ENCODE data around the gene IQGAP2.
"Not testable (repeated sequence)": the region's sequence is repeated elsewhere in the genome, so short reads cannot be mapped to it uniquely, and the experiment has no call there.

Gene IQGAP2

DNA sequence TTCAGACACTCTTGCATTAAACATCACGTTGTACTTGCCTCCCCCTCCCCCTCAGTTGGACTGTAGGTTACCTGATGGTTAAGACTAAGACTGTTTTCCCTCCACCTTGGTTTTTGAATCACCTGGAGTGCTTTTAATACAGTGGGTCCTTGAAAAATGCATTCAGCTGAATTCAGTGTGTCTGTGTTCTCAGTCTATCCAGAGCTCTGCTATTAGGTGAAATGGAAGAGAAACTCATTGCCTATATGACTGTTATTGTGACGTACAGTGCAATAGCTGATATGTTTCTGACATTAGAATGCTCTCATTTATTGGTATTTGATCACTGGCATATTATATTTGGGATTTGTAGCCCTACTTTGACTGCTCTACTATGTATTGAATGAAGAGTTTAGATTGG, 111.6 kb downstream of the IQGAP2 start:
- H3K9me3 ChIP-seq (ENCODE audit: control insufficient read depth in 5 of 5, low read length in 5 of 5) = no peaks in the 10 kb centered on the region
- no peak overlapping the region for H3K4me3 ChIP-seq (ENCODE audit: low read depth in 1 of 5, low read length in 5 of 5)

DNA sequence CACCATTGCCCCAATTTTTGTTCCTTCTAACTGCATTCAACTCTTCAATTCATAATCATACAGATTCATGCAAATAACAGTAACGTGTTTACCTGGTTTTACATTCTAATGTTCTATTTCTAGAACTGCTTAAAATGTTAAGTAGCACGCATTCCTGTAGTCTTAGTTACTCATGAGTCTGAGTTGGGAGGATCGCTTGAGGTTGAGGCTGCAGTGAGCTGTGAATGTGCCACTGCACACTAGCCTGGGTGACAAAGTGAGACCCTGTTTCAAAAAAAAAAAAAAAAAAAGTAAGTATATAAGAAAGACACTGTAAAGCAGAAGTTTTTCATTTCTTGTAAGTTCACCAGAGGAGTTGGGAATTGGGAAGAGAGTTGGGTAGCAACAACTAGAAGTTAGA, 114.2 kb downstream of the IQGAP2 start:
- no peaks in the 10 kb centered on the region for H3K36me3 ChIP-seq (ENCODE audit: control insufficient read depth in 5 of 5, insufficient read depth in 5 of 5, low read length in 5 of 5)
- H3K9ac ChIP-seq (ENCODE audit: low read length in 5 of 5) = no peak overlapping the region
- H3K27ac ChIP-seq (ENCODE audit: low read depth, low read length) = no peak overlapping the region
- H3K4me3 ChIP-seq (ENCODE audit: low read depth in 1 of 5, low read length in 5 of 5) = no peak overlapping the region
- H3K27me3 ChIP-seq (ENCODE audit: control insufficient read depth in 5 of 5, insufficient read depth in 4 of 5, low read length in 5 of 5) = no peaks in the 10 kb centered on the region
- H3K4me1 ChIP-seq (ENCODE audit: control insufficient read depth in 5 of 5, insufficient read depth in 5 of 5, low read length in 5 of 5) = peaks cover 0 to 10% (median 0%) of the 10 kb centered on the region in 5 donors
- no peaks in the 10 kb centered on the region for H3K9me3 ChIP-seq (ENCODE audit: control insufficient read depth in 5 of 5, low read length in 5 of 5)

More for the DNA sequence above, 111.6 kb downstream of the IQGAP2 start:
- Histone ChIP-seq H3K27me3 (ENCODE audit: control insufficient read depth in 5 of 5, insufficient read depth in 4 of 5, low read length in 5 of 5) (no peaks in the 10 kb centered on the region), H3K36me3 (ENCODE audit: control insufficient read depth in 5 of 5, insufficient read depth in 5 of 5, low read length in 5 of 5) (no peaks in the 10 kb centered on the region), H3K27ac (ENCODE audit: low read depth, low read length) (no peak overlapping the region), H3K9ac (ENCODE audit: low read length in 5 of 5) (no peak overlapping the region), H3K4me1 (ENCODE audit: control insufficient read depth in 5 of 5, insufficient read depth in 5 of 5, low read length in 5 of 5) (no peaks in the 10 kb centered on the region)

DNA sequence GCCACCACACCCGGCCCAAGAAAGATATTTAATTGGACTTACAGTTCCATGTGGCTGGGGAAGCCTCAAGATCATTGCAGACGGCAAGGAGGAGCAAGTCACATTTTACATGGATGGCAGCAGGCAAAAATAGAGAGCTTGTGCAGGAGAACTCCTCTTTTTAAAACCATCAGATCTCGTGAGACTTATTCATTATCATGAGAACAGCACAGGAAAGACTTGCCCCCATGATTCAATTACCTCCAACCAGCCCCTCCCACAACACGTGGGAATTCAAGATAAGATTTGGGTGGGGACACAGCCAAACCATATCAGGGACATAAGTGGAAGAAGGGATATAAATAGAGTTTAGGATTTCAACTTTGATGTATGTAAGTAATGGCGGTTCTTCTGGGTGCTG, 115.2 kb downstream of the IQGAP2 start:
- H3K27me3 ChIP-seq (ENCODE audit: control insufficient read depth in 5 of 5, insufficient read depth in 4 of 5, low read length in 5 of 5) = not testable (repeated sequence)

DNA sequence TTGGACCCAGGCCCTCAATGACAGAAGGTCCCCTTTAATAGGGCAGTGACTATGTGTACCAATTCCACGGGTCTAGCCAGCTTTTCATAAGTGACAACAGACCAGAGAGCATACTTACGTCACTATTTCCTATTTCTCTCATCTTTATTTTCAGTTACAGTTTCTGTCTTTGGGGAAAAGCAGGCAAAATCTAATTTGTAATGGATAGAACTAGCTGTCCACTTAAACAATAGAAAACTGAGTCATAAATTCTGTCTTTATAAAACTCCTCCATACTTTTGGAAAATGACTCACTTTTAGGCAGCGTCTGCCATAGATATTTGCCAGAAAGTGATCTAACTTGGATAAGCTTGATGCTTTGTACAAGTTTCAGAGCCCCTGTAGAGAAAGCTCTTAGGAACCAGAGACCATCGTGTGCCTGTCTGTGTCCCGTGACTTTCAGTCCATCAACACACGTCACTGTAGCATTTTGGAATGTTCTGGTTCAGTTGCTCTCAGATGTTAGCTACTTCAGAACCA, 118.2 kb downstream of the IQGAP2 start:
- H3K9me3 ChIP-seq (ENCODE audit: control insufficient read depth in 5 of 5, low read length in 5 of 5) = no peaks in the 10 kb centered on the region
- no peak overlapping the region for H3K27ac ChIP-seq (ENCODE audit: low read depth, low read length)
- H3K36me3 ChIP-seq (ENCODE audit: control insufficient read depth in 5 of 5, insufficient read depth in 5 of 5, low read length in 5 of 5) = no peaks in the 10 kb centered on the region
- no peak overlapping the region for H3K4me3 ChIP-seq (ENCODE audit: low read depth in 1 of 5, low read length in 5 of 5)
- no peaks in the 10 kb centered on the region for H3K27me3 ChIP-seq (ENCODE audit: control insufficient read depth in 5 of 5, insufficient read depth in 4 of 5, low read length in 5 of 5)
- peaks cover 0 to 10% (median 0%) of the 10 kb centered on the region in 5 donors for H3K4me1 ChIP-seq (ENCODE audit: control insufficient read depth in 5 of 5, insufficient read depth in 5 of 5, low read length in 5 of 5)
- H3K9ac ChIP-seq (ENCODE audit: low read length in 5 of 5) = no peak overlapping the region

More for the DNA sequence above, 115.2 kb downstream of the IQGAP2 start:
- H3K36me3 ChIP-seq (ENCODE audit: control insufficient read depth in 5 of 5, insufficient read depth in 5 of 5, low read length in 5 of 5); H3K4me1 ChIP-seq (ENCODE audit: control insufficient read depth in 5 of 5, insufficient read depth in 5 of 5, low read length in 5 of 5); H3K4me3 ChIP-seq (ENCODE audit: low read depth in 1 of 5, low read length in 5 of 5); H3K9me3 ChIP-seq (ENCODE audit: control insufficient read depth in 5 of 5, low read length in 5 of 5); H3K9ac ChIP-seq (ENCODE audit: low read length in 5 of 5); H3K27ac ChIP-seq (ENCODE audit: low read depth, low read length): not testable (repeated sequence)

DNA sequence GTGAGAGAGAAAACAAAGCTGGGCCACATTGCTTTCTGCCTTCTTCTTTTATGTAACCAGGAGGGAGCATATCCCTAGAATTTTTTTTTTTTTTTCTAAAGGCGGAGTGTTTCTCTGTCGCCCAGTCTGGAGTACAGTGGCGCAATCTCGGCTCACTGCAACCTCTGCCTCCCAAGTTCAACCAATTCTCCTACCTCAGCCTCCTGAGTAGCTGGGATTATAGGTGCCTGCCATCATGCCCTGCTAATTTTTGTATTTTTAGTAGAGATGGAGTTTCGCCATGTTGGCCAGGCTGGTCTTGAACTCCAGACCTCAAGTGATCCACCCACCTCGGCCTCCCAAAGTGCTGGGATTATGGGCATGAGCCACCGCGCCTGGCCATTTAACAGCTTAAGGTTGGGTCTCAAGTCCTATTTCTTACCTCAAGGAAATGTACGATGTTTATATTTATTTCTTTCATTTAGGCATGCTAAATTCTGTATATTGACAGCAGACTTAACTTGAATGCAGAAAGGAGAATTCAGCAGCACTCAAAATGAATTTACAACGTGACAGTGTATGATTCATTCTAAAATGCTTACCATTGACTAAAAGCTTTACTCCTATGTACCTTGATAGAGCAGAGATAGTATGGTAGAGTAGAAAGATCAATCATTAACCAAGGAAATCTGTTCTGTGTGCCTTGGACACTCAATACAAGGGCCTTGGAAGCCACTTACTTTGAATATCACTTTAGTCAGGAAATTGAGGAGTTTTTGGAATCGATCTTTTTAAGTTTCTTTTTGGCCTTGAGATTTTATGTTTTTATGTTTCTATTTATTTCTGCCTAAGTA, 119.2 kb downstream of the IQGAP2 start:
- Histone ChIP-seq H3K36me3 (ENCODE audit: control insufficient read depth in 5 of 5, insufficient read depth in 5 of 5, low read length in 5 of 5) (no peaks in the 10 kb centered on the region), H3K4me1 (ENCODE audit: control insufficient read depth in 5 of 5, insufficient read depth in 5 of 5, low read length in 5 of 5) (peaks cover 0 to 13% (median 0%) of the 10 kb centered on the region in 5 donors), H3K27ac (ENCODE audit: low read depth, low read length) (no peak overlapping the region), H3K27me3 (ENCODE audit: control insufficient read depth in 5 of 5, insufficient read depth in 4 of 5, low read length in 5 of 5) (no peaks in the 10 kb centered on the region), H3K9ac (ENCODE audit: low read length in 5 of 5) (no peak overlapping the region), H3K4me3 (ENCODE audit: low read depth in 1 of 5, low read length in 5 of 5) (no peak overlapping the region), H3K9me3 (ENCODE audit: control insufficient read depth in 5 of 5, low read length in 5 of 5) (no peaks in the 10 kb centered on the region)

DNA sequence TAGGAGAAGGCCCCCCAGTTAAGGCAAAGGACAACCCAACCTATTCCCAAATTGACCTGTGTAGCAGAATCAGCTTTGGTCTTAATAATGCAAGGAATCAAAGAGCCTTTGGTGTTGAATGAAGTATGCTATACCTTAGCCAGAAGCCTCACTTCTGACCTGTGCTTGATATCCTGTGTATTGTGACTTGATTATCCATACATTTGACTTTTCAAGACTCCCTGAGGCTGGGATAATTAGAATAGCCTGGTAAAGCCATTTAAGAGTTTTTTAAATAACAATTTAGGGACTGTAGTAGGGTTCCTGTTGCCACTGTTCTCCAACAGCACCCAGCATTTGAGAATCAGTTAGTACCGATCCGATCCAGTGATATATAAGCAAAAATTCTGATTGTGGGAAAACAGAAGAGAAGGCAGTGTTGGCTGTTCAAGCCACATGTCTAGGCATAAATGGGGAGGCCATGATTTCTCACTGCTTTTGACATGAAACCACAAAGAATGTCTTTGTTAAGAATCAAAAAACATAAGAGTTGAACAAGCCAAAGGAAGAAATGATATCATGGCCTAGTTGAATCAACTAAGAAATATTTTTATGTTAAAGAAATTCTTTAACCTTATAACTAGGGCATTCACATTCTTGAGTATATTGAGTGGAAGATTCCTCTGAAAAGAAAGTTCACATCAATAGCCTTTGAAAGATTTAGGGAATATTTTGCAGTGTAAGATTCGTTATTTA, 121.2 kb downstream of the IQGAP2 start:
- no peaks in the 10 kb centered on the region for H3K27me3 ChIP-seq (ENCODE audit: control insufficient read depth in 5 of 5, insufficient read depth in 4 of 5, low read length in 5 of 5)
- H3K27ac ChIP-seq (ENCODE audit: low read depth, low read length) = no peak overlapping the region
- H3K4me1 ChIP-seq (ENCODE audit: control insufficient read depth in 5 of 5, insufficient read depth in 5 of 5, low read length in 5 of 5) = peaks cover 0 to 13% (median 0%) of the 10 kb centered on the region in 5 donors

DNA sequence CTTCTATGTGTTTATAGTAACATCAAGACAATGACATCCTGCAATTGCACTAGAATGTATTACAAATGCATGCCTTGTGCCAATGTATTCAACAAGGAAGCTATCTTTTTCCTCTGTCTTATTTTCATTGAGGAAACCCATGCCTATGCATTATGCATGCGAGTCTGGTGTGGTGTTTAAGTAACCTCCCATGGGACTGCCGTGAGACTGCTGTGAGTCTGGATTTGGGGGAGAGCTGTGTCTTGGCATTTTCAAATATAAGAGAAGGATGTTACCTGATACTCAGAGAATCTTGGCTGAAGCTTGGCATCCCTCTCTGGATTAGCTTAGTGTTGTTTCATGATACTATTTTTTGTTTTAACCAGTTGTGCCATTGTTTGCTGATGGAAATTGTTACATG, 121.8 kb downstream of the IQGAP2 start:
- Histone ChIP-seq H3K36me3 (ENCODE audit: control insufficient read depth in 5 of 5, insufficient read depth in 5 of 5, low read length in 5 of 5) (no peaks in the 10 kb centered on the region), H3K4me3 (ENCODE audit: low read depth in 1 of 5, low read length in 5 of 5) (no peak overlapping the region), H3K27me3 (ENCODE audit: control insufficient read depth in 5 of 5, insufficient read depth in 4 of 5, low read length in 5 of 5) (no peaks in the 10 kb centered on the region), H3K9ac (ENCODE audit: low read length in 5 of 5) (no peak overlapping the region), H3K9me3 (ENCODE audit: control insufficient read depth in 5 of 5, low read length in 5 of 5) (no peaks in the 10 kb centered on the region), H3K4me1 (ENCODE audit: control insufficient read depth in 5 of 5, insufficient read depth in 5 of 5, low read length in 5 of 5) (peaks cover 0 to 13% (median 0%) of the 10 kb centered on the region in 5 donors), H3K27ac (ENCODE audit: low read depth, low read length) (no peak overlapping the region)

More for the DNA sequence above, 121.2 kb downstream of the IQGAP2 start:
- Histone ChIP-seq H3K4me3 (ENCODE audit: low read depth in 1 of 5, low read length in 5 of 5) (no peak overlapping the region), H3K36me3 (ENCODE audit: control insufficient read depth in 5 of 5, insufficient read depth in 5 of 5, low read length in 5 of 5) (no peaks in the 10 kb centered on the region), H3K9ac (ENCODE audit: low read length in 5 of 5) (no peak overlapping the region), H3K9me3 (ENCODE audit: control insufficient read depth in 5 of 5, low read length in 5 of 5) (no peaks in the 10 kb centered on the region)

DNA sequence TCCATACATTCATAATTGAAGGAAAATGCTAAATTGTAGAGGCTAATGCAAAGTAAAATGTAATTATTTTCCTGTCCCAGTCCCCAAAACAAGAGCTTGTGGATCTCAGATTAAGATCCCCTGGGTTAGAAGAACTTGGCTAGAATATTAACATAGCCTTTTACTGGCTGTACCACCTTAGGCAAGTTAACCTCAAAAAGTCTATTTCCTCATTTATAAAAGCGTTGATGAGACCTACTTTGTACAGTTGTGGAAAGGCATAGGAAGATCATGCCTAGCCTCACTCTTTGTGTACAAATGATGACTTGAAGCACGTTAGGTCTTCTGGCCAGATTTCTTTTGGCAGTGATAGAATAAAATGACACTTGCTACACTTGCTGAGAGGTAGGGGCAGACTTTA, 122.9 kb downstream of the IQGAP2 start:
- H3K36me3 ChIP-seq (ENCODE audit: control insufficient read depth in 5 of 5, insufficient read depth in 5 of 5, low read length in 5 of 5) = no peaks in the 10 kb centered on the region
- H3K4me1 ChIP-seq (ENCODE audit: control insufficient read depth in 5 of 5, insufficient read depth in 5 of 5, low read length in 5 of 5) = peaks cover 0 to 9% (median 0%) of the 10 kb centered on the region in 5 donors
- H3K9ac ChIP-seq (ENCODE audit: low read length in 5 of 5) = no peak overlapping the region
- no peak overlapping the region for H3K4me3 ChIP-seq (ENCODE audit: low read depth in 1 of 5, low read length in 5 of 5)
- H3K9me3 ChIP-seq (ENCODE audit: control insufficient read depth in 5 of 5, low read length in 5 of 5) = no peaks in the 10 kb centered on the region
- H3K27ac ChIP-seq (ENCODE audit: low read depth, low read length) = no peak overlapping the region
- no peaks in the 10 kb centered on the region for H3K27me3 ChIP-seq (ENCODE audit: control insufficient read depth in 5 of 5, insufficient read depth in 4 of 5, low read length in 5 of 5)

DNA sequence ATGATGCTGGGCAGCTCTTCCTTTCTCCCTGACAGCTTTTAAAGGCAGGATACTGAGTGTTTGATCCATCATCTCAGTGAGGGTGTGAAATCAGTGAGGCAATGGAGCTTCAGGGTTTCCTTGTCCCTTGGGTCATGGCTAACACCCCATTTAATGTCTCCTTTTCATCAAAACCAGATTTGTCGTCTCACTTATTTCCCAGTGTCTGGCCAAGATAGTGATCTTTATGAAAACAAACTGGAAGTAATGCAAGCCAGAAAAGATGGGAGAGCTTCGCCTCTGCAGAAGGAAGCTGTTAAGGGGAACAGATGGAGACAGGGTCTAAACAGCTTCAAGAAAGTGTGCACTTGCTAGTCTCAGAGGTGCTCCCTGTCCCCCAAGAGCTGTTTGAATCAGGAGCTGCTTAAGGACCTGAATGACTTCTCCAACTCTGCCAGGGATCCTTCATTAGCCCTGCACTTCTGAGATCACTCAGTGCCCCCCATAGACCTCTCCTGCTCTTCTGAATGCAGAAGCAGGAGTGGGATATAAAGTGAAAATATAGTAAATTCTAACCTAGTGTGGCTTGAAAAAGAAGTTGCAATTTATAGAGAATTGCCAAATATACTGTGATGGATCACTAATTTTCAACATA, 124.0 kb downstream of the IQGAP2 start:
- H3K36me3 ChIP-seq (ENCODE audit: control insufficient read depth in 5 of 5, insufficient read depth in 5 of 5, low read length in 5 of 5) = no peaks in the 10 kb centered on the region
- H3K9me3 ChIP-seq (ENCODE audit: control insufficient read depth in 5 of 5, low read length in 5 of 5) = peaks cover 0 to 4% (median 0%) of the 10 kb centered on the region in 5 donors
- H3K9ac ChIP-seq (ENCODE audit: low read length in 5 of 5) = no peak overlapping the region
- peaks cover 0 to 3% (median 0%) of the 10 kb centered on the region in 5 donors for H3K4me1 ChIP-seq (ENCODE audit: control insufficient read depth in 5 of 5, insufficient read depth in 5 of 5, low read length in 5 of 5)
- no peak overlapping the region for H3K27ac ChIP-seq (ENCODE audit: low read depth, low read length)
- H3K4me3 ChIP-seq (ENCODE audit: low read depth in 1 of 5, low read length in 5 of 5) = no peak overlapping the region
- H3K27me3 ChIP-seq (ENCODE audit: control insufficient read depth in 5 of 5, insufficient read depth in 4 of 5, low read length in 5 of 5) = no peaks in the 10 kb centered on the region
